GM19099 (cell line): ENCODE results near the gene SDK1.

ENCODE experiments used
- POLR2A ChIP-seq: IDR thresholded peaks from 3 replicates; pipeline ENCODE4 v1.6.1; 2011; ENCODE audit warnings: low read depth; ENCODE audit not compliant: insufficient read length; ENCODE audit errors: extremely low read depth

SDK1 gene

DNA sequence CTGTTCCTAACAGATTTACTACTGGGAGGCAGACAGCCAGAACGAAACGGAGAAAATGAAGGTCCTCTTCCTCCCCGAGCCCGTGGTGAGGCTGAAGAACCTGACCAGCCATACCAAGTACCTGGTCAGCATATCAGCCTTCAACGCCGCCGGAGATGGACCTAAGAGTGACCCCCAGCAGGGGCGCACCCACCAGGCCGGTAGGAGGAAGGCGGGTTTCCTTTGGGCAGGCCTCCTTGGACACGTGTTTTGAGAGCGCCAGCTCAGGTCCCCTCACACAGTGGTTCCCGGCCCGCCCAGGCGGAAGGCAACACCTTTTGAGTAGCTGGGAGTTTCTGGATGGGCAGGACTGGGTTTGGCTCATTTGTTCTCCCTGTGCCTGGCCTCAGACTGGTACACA lies 907.0 kb downstream of the SDK1 start:
- TF ChIP-seq POLR2A, result no peak

DNA sequence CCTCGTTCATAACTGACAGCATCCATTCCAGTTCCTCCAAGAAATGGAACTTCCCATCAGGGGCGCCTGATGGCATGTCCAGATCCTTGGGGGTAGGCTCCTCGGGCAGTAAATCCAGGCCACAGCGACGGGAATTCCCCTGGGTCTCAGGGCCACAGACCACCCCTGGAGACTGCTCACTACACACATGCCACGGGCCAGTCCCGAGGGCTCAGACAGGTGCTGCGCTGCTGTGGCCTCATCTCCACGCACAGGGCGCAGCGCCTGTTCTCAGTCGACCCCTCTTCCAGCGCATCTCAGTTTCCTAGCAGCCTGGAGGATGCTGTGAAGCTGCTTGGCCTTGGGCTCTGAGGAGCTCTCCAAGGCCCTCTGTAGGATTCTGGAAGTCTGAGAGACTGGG lies 907.5 kb downstream of the SDK1 start:
- no peak for TF ChIP-seq POLR2A

DNA sequence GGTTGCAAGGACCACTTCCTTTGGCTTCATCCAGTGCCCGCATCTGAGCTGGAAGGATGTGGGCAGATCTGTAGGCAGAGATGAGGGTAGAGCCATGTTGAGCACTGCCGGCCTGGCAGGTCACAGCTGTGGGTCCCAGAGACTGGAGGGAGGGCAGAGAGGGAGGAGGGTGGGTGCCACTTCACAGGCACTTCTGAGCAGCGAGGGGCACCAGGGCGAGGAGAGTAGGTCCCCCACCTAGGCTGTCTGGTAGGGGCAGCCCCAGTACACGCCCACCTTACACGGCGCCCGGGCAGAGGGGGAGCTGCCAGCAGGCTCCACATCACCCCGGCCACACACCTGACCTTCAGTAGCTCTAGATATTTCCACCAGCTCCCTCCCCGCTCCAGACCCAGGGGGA lies 908.1 kb downstream of the SDK1 start:
- TF ChIP-seq POLR2A, result no peak

DNA sequence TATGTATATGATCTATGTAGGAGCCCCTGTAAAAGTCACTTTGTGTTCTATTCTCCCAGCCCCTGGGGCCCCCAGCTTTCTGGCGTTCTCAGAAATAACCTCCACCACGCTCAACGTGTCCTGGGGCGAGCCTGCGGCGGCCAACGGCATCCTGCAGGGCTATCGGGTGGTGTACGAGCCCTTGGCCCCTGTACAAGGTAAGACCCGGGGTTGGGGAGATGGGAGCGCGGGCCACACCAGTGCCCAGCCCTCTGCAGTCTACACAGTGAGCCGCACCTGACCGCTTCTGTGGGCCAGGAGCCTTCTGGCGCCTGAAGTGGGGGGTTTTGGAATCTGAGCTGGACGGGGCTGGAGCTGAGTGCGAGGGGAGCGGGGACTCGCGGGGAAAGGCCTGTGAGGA lies 908.9 kb downstream of the SDK1 start:
- TF ChIP-seq POLR2A, result no peak

DNA sequence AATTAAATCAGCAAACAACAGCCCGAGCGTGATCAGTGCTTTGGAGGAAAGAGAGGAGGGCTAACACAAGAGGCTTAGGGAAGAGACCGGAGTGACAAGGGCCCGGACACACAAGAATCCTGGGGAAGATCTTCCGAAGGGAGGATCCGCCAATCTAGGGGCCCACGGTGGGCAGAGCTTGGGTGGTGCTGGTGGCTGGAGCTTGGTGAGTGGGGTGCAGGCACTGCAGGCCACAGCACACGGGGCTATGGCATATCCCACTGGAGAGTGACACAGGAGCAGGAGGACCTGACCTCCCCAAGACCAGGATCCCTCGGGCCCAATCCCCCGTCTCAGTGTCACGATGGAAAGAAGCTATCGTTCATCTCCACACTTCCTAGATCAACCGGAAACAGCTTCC lies 909.8 kb downstream of the SDK1 start:
- TF ChIP-seq POLR2A, result no peak

DNA sequence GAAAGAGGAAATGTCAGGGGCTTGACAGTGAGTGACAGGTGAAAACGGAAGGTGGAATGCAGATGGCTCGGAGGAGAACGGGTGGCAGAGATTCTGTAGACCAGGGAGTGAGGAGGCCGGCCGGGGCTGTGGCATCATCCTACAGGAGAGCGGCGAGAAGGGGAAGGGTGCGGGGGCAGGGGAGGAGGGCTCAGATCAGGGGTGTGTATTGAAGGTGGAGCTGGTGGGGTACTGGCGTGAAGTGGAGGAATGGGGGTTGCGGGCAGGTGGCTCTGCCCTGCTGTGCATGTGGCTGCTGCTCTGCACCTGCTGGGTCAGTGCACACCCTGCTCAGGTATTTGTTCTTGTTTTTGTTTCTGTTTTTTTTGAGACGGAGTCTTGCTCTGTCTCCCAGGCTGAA lies 910.2 kb downstream of the SDK1 start:
- no peak for TF ChIP-seq POLR2A

DNA sequence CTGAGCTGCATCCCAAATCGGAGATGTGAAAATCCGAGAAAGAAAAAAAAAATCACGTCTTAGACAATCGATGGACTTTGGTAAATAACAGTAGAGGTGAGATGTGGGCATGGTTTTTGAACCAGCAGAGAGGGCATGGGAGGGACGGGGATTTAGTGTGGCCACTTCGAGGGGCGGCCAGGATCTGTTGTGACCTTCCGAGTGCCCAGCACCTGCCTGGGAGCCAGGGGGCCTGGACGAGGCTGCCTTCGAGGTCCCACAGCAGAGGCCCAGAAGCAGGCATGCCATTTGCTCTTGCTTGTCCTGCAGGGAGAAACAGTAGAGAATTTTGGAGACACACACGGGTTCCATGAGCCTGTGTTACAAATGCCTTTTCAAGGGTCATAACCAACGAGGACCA lies 911.3 kb downstream of the SDK1 start:
- no peak for TF ChIP-seq POLR2A

DNA sequence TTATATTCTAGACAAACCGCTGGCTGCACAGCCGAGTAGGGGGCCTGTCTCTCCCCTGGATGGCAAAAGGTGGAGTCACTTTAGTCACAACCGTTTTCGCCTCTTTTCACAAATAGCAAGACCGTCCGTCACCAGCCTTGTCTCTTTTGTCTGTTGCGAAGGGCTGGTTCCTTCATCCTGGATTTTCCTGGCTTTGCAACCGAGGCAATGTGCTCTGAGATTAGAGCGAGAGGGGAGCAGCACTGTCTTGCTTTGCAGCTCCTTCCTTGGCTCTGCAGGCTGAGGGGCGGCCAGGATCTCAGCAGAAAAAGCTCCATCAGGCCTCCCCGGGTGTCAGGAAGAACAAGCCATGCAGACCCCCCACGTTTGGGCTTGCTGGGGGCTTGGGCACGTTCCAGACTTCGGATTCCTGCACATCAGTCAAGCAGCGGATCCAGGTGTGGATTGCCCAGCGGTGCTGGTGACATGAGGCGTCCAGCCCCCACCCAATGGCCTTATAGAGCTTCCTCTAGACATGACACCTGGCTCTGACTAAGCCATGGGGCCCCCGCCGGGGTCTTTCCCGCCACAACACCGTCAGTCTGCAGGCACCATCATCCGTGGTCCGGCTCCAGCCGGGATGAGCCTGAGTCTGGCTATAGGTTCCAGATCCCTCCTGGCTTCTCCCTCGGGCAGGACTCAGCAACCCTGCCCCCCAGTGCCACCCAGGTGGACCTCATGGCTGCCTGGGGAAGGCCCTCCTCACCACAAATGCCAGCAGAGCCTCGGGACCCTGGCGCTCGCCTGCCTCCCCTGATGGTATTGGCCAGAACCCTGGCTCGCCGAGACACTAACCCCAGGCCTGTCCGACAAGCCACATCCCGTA lies 913.5 kb downstream of the SDK1 start:
- no peak for TF ChIP-seq POLR2A

DNA sequence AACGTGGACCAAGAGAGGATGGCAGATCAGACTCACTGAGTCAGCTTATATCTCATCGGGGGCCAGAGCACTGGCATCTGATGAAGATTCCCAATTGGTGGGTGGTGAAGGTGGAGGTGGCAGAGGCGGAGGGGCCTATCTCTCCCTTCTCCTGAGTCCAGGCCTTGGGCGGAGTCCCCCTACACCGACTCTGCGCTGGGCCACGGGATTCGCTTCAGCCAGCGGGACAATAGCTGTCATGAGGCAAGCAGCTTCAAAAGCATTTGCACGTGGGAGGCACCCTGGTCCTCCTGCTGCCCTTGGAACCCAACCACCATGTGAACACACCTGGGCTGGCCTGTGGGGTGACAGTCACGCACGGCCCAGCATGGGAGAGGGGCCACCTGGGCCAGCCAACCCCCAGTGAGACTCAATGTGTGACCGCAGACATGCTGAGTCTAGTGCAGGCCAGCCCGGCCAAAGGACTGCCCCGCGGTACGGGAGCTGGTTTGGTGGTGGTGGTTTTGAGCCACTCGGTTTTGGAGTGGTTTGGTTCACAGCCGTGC lies 914.2 kb downstream of the SDK1 start:
- TF ChIP-seq POLR2A, result no peak

DNA sequence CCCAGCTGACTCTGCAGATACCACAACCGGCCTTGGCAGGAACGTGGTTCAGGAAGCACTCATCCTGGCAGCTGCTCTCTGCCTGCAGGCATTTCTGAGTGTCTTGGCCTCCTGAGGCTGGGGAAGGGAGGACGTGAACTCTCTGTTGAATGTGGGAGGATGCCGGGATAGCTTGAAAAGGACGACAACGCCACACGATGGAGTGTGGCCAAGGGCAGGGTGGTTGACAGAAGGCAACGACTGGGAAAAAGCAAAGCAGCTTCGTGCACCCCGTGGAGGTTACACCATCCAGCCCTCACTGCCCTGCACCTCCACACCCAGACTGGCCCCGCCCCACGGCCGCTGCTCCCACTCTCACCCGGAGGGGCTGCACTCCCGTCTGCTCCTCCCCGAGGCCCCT lies 915.0 kb downstream of the SDK1 start:
- TF ChIP-seq POLR2A, result no peak

DNA sequence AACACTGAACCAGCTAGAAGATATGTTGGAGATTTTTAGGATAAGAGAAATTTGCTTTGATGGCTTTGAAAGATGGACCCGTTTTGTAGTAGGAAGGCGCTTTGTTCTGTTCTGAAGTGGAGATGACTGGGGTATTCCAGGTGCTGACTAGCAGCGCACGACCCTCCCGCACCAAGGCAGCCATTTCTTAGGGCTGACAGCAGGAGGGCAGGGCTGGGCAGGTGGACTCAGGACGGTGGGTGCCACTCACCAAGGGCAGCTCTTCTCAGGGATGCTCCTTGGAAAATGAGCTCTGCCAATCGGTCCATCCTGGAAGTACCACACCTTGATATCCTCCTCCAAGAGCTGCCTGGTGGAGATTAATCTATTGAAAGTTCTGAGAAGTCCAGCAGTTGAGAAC lies 917.4 kb downstream of the SDK1 start:
- no peak for TF ChIP-seq POLR2A

DNA sequence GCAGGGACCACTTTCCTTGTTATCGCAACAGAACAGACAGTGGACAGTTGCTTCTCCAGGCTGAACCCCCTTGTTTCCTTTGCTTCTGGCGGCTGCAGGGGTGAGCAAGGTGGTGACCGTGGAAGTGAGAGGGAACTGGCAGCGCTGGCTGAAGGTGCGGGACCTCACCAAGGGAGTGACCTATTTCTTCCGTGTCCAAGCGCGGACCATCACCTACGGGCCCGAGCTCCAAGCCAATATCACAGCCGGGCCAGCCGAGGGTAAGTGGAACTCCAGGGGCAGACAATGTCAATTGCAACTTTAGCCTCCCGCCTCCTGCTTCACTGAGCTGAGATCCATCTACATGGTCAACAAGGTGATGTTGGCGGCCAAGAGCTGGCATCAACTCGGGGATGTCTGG lies 919.0 kb downstream of the SDK1 start:
- TF ChIP-seq POLR2A, result no peak

DNA sequence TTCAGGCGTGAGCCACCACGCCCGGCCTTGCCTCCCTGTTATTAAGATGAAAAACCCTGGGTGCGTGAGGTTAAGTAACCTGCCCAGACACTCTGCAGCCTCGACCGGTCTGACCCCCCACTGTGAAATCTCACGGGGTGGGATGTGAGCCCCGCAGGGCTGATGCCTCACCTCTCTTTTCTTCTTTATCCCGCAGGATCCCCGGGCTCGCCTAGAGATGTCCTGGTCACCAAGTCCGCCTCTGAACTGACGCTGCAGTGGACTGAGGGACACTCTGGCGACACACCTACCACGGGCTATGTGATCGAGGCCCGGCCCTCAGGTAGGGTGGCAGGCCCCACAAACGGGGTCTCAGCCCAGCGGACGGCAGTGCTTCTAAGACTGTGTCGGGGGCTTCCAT lies 920.0 kb downstream of the SDK1 start:
- no peak for TF ChIP-seq POLR2A

DNA sequence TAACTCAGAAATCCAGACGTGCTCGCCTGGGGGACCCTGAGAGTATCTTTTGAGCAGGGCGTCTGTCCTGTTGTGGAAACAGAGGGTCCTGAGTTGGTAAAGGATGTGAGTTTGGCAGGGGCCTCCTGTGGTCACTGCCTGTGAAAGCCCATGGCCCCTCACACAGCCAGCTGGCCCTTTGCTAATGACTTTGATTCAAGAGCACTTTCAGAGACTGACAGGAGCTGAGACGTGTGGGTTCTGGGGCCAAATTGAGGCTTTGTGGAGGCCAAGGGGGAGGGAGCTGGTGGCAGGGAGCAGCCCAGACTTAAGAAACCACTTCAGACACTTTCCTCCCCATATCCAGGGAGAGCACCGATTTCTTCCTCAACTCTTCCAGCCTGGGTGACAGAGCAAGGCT lies 921.6 kb downstream of the SDK1 start:
- TF ChIP-seq POLR2A, result no peak

DNA sequence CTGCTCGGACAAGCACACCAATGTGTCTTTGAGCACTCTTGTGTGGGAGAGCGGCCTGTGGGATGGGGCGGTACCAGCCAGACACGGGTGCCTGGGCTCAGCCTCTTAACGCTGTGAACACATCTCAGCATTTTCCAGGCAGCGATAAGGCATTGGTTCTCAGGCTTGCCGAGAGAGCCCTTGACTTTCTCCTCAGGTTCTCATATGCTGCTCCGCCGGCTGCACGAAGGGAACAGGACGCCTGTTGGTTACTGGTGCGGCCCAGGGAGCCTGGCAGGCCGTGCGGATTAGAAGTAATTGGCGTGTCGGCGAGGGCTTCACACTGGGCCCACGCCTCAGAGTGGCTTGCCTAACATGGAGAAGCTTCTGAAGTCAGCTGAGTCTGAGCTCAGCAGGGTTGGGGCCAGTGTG lies 924.3 kb downstream of the SDK1 start:
- no peak for TF ChIP-seq POLR2A

DNA sequence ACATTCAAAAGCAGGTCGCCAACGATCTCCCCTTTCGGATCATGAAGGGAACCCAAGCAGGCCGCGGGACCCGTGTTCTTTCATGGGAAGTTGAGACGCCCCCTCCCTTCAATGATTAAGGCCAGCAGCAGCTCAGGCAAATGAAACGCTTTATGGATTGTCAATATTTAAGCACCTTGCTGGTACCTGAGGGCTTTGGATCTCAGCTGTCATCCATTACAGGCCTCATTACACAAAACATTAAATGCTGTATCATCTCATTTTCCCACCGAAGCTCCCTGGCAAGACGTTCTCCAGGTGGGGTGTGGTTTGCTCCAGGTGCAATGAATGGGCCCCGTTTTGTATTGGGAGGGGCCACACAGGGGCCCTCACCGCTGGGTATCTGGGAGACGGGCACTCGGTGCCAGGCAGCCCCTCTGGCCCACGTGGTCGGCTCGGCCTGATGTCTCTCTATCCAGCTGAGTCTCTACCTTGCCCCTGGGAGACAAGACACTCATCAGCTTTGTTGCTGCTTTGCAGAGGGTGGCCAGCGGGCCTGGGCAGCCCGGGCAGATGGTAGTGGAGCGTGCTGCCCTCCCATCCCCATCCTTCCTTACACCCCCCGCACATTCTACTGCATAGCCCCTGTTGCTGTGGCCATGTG lies 925.0 kb downstream of the SDK1 start:
- no peak for TF ChIP-seq POLR2A
